IMR-90 (cell line): ENCODE data around the gene PPP1CA. TPM values are rescaled to one million over a fixed set of nuclear protein-coding genes. Genes with fewer than 3 reads are reported as not detected.

ENCODE experiments used
- ATAC-seq: fragments of 200-7000 bp; cut with Tn5 transposase; 2 replicates; pipeline ENCODE4 v1.9.1; 2020; ENCODE audit warnings: low read depth, mild to moderate bottlenecking, moderate library complexity
- BruUV-seq: library from RNA; stranded (reverse); fragments of 400-500 nt; replicated peaks from 2 replicates; lab custom pipeline; 2021; lab: Mats Ljungman, UMichigan
- CTCF ChIA-PET: fragments of 300-600 bp; formaldehyde crosslinking; extraction: SDS; loops from one replicate; lab custom pipeline; 2021; ENCODE audit warnings: antibody characterized with exemption; lab: Yijun Ruan, JAX
- POLR2A ChIA-PET: fragments of 300-600 bp; sonication (Branson Sonifier 250); formaldehyde crosslinking; loops from one replicate; lab custom pipeline; 2022; ENCODE audit warnings: antibody characterized with exemption; ENCODE audit not compliant: unreplicated experiment; lab: Charles Lee
- DNase-seq: peaks from one replicate; pipeline ENCODE4 v3.0.0; 2013
- H2AFZ ChIP-seq: replicated peaks from 2 replicates; pipeline ENCODE3; 2013; ENCODE audit warnings: low read length, mild to moderate bottlenecking; ENCODE audit not compliant: poor library complexity
- H2AK5ac ChIP-seq: 2 replicates; pipeline ENCODE4 v1.6.1; 2013; ENCODE audit warnings: low read depth, low read length, inconsistent platforms
- H2AK9ac ChIP-seq: replicated peaks from 2 replicates; pipeline ENCODE3; 2013; ENCODE audit warnings: mild to moderate bottlenecking, low read depth, low read length, moderate library complexity; ENCODE audit not compliant: poor library complexity
- H2BK120ac ChIP-seq: 2 replicates; pipeline ENCODE4 v1.6.1; 2013; ENCODE audit warnings: low read depth, low read length, inconsistent platforms
- H2BK15ac ChIP-seq: 3 replicates; pipeline ENCODE4 v1.6.1; 2013; ENCODE audit warnings: low read depth, low read length, inconsistent platforms
- H2BK20ac ChIP-seq: 2 replicates; pipeline ENCODE4 v1.6.1; 2013; ENCODE audit warnings: low read depth, mild to moderate bottlenecking, inconsistent platforms, low read length, moderate library complexity
- H2BK5ac ChIP-seq: 2 replicates; pipeline ENCODE4 v1.6.1; 2013; ENCODE audit warnings: mild to moderate bottlenecking, low read depth, low read length, inconsistent platforms; ENCODE audit not compliant: poor library complexity, severe bottlenecking
- H3K14ac ChIP-seq: replicated peaks from 2 replicates; pipeline ENCODE4 v1.6.1; 2013; ENCODE audit warnings: low read depth, low read length, inconsistent platforms
- H3K18ac ChIP-seq: 2 replicates; pipeline ENCODE4 v1.6.1; 2013; ENCODE audit warnings: low read depth, low read length, control low read depth
- H3K23ac ChIP-seq: 2 replicates; pipeline ENCODE4 v1.6.1; 2013; ENCODE audit warnings: low read depth, low read length, inconsistent platforms
- H3K27ac ChIP-seq: 2 replicates; pipeline ENCODE4 v1.5.1; 2013; ENCODE audit warnings: mild to moderate bottlenecking, control low read depth, low read length; ENCODE audit not compliant: insufficient read depth
- H3K27me3 ChIP-seq: 2 replicates; pipeline ENCODE4 v1.6.1; 2013; ENCODE audit warnings: low read length; ENCODE audit not compliant: control insufficient read depth, insufficient read depth
- H3K36me3 ChIP-seq: 2 replicates; pipeline ENCODE4 v1.6.1; 2013; ENCODE audit warnings: low read length, mixed read lengths; ENCODE audit not compliant: control insufficient read depth, insufficient read depth
- H3K4ac ChIP-seq: 2 replicates; pipeline ENCODE4 v1.6.1; 2013; ENCODE audit warnings: low read depth, low read length, inconsistent platforms
- H3K4me1 ChIP-seq: 2 replicates; pipeline ENCODE4 v1.6.1; 2013; ENCODE audit warnings: low read length, mixed read lengths; ENCODE audit not compliant: control insufficient read depth, insufficient read depth
- H3K4me2 ChIP-seq: 2 replicates; pipeline ENCODE4 v1.6.1; 2013; ENCODE audit warnings: low read depth, mild to moderate bottlenecking, control low read depth, low read length, moderate library complexity
- H3K4me3 ChIP-seq: 2 replicates; pipeline ENCODE4 v1.5.1; 2013; ENCODE audit warnings: low read depth, mild to moderate bottlenecking, control low read depth, low read length, moderate library complexity; ENCODE audit not compliant: insufficient read depth
- H3K56ac ChIP-seq: 2 replicates; pipeline ENCODE4 v1.6.1; 2013; ENCODE audit warnings: low read length, inconsistent platforms; ENCODE audit not compliant: insufficient read depth; ENCODE audit errors: extremely low read depth
- H3K79me1 ChIP-seq, 2 experiments: 2 replicates each; pipeline ENCODE4 v1.6.1; 2013; ENCODE audit warnings: low read length in 2 of 2, inconsistent platforms in 1 of 2, low read depth in 1 of 2
- H3K9ac ChIP-seq: 2 replicates; pipeline ENCODE4 v1.6.1; 2013; ENCODE audit warnings: low read depth, low read length, control low read depth
- H3K9me1 ChIP-seq: 2 replicates; pipeline ENCODE4 v1.6.1; 2013; ENCODE audit warnings: low read length, inconsistent platforms; ENCODE audit not compliant: insufficient read depth
- H3K9me3 ChIP-seq: 2 replicates; pipeline ENCODE4 v1.6.1; 2013; ENCODE audit warnings: low read length; ENCODE audit not compliant: control insufficient read depth, insufficient read depth
- H4K20me1 ChIP-seq: 2 replicates; pipeline ENCODE4 v1.6.1; 2013; ENCODE audit warnings: low read length, inconsistent platforms; ENCODE audit not compliant: insufficient read depth
- H4K5ac ChIP-seq: 2 replicates; pipeline ENCODE4 v1.6.1; 2013; ENCODE audit warnings: mild to moderate bottlenecking, low read depth, low read length, control low read depth
- H4K8ac ChIP-seq, 2 experiments: 2 replicates each; pipeline ENCODE4 v1.6.1; 2013; ENCODE audit warnings: low read depth in 2 of 2, low read length in 2 of 2, control low read depth in 1 of 2, inconsistent platforms in 1 of 2
- H4K91ac ChIP-seq: 2 replicates; pipeline ENCODE4 v1.6.1; 2013; ENCODE audit warnings: low read depth, low read length, inconsistent platforms; ENCODE audit not compliant: insufficient read depth
- BHLHE40 ChIP-seq: fragments of 150-350 bp; IDR thresholded peaks from 2 replicates; pipeline ENCODE4 v1.6.1; 2016; ENCODE audit warnings: mild to moderate bottlenecking, low read depth, low read length
- CEBPB ChIP-seq: IDR thresholded peaks from 2 replicates; pipeline ENCODE4 v1.6.1; 2012; ENCODE audit warnings: low read depth, low read length, improper control_type of control experiment
- CHD1 ChIP-seq: IDR thresholded peaks from 2 replicates; pipeline ENCODE4 v1.6.1; 2012; ENCODE audit warnings: low read depth, low read length, improper control_type of control experiment
- FOS ChIP-seq: fragments of 150-350 bp; IDR thresholded peaks from 2 replicates; pipeline ENCODE4 v1.6.1; 2016; ENCODE audit warnings: low read depth, low read length
- MAFK ChIP-seq: IDR thresholded peaks from 2 replicates; pipeline ENCODE4 v1.6.1; 2012; ENCODE audit warnings: low read depth, low read length, improper control_type of control experiment
- MAZ ChIP-seq: IDR thresholded peaks from 2 replicates; pipeline ENCODE4 v1.6.1; 2012; ENCODE audit warnings: low read depth, mild to moderate bottlenecking, low read length, improper control_type of control experiment, moderate library complexity, borderline replicate concordance
- MXI1 ChIP-seq: IDR thresholded peaks from 2 replicates; pipeline ENCODE4 v1.6.1; 2012; ENCODE audit warnings: low read depth, mild to moderate bottlenecking, low read length, moderate library complexity, borderline replicate concordance
- NFE2L2 ChIP-seq: fragments of 150-350 bp; IDR thresholded peaks from 2 replicates; pipeline ENCODE4 v1.6.1; 2016; ENCODE audit warnings: low read depth, mild to moderate bottlenecking, low read length
- POLR2A ChIP-seq: IDR thresholded peaks from 2 replicates; pipeline ENCODE4 v1.6.1; 2012; ENCODE audit warnings: mild to moderate bottlenecking, low read depth, low read length
- RCOR1 ChIP-seq: IDR thresholded peaks from 2 replicates; pipeline ENCODE4 v1.6.1; 2012; ENCODE audit warnings: mild to moderate bottlenecking, low read length, improper control_type of control experiment; ENCODE audit not compliant: insufficient replicate concordance
- RFX5 ChIP-seq: IDR thresholded peaks from 2 replicates; pipeline ENCODE4 v1.8.0; 2012; ENCODE audit warnings: low read depth, mild to moderate bottlenecking, low read length, moderate library complexity
- WGBS, 2 experiments: methylation state at CpG; one replicate each; pipeline versions ENCODE4 v1.1.5 to v1.1.7; 2013; ENCODE audit warnings: missing lambda C conversion rate in 2 of 2; ENCODE audit not compliant: insufficient read length in 1 of 2; ENCODE audit errors: extremely low coverage in 2 of 2; 5-methylcytosine and 5-hydroxymethylcytosine counted together
- dilution Hi-C: fragments of 300-500 bp; cut with HindIII; formaldehyde crosslinking; loops from one replicate; pipeline ENCODE4 v1.14.3; 2018; ENCODE audit warnings: low sequenced_read_pairs; ENCODE audit not compliant: unreplicated experiment
- in situ Hi-C: fragments of 300-500 bp; cut with MboI; formaldehyde crosslinking; loops from 3 replicates; pipeline ENCODE4 v1.14.3; 2019; ENCODE audit warnings: low sequenced_read_pairs, inconsistent platforms, mixed read lengths
- intact Hi-C: fragments of 100-400 bp; cut with micrococcal nuclease; formaldehyde crosslinking; loops from 2 replicates; pipeline ENCODE4 v1.10.0; 2022
- polyA plus RNA-seq, 3 experiments: library from polyadenylated mRNA; depleted of rRNA; stranded (reverse); fragments of >200 nt; gene quantifications; 2 replicates each; pipeline ENCODE4 v1.2.3, GENCODE V29; 2012; ENCODE audit warnings: low replicate concordance in 1 of 3
- total RNA-seq: library from RNA; depleted of rRNA; stranded (reverse); fragments of >200 nt; gene quantifications from 2 replicates; pipeline ENCODE4 v1.2.3, GENCODE V29; 2012
- TF ChIP-seq, protein P1 (sequence below): conservative IDR thresholded peaks from 2 replicates; pipeline ENCODE4 v1.5.1; 2012; ENCODE audit warnings: mild to moderate bottlenecking, low read depth, low read length, improper control_type of control experiment

The PPP1CA gene
- total and polyA plus RNA-seq, 2 of the 4 experiments (the other 2 are of a cell fraction): 228 to 313 TPM

- H2AK9ac ChIP-seq: peak overlapping the region; percentile 99
- H3K9ac ChIP-seq: peak overlapping the region; percentile 86
- no peaks in the 10 kb centered on the region for H3K9me3 ChIP-seq
- TF ChIP-seq POLR2A (no peak; the same call in 1 of the 2 replicates), CEBPB (no peak), MXI1 (no peak), RFX5 (no peak), NFE2L2 (no peak), MAFK (no peak), FOS (no peak), MAZ (no peak), CHD1 (no peak), RCOR1 (no peak), BHLHE40 (no peak)
- TF ChIP-seq, protein P1, sequence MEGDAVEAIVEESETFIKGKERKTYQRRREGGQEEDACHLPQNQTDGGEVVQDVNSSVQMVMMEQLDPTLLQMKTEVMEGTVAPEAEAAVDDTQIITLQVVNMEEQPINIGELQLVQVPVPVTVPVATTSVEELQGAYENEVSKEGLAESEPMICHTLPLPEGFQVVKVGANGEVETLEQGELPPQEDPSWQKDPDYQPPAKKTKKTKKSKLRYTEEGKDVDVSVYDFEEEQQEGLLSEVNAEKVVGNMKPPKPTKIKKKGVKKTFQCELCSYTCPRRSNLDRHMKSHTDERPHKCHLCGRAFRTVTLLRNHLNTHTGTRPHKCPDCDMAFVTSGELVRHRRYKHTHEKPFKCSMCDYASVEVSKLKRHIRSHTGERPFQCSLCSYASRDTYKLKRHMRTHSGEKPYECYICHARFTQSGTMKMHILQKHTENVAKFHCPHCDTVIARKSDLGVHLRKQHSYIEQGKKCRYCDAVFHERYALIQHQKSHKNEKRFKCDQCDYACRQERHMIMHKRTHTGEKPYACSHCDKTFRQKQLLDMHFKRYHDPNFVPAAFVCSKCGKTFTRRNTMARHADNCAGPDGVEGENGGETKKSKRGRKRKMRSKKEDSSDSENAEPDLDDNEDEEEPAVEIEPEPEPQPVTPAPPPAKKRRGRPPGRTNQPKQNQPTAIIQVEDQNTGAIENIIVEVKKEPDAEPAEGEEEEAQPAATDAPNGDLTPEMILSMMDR: no peak
- no peak overlapping the region for H3K18ac ChIP-seq
- no peak for ATAC-seq
- H3K14ac ChIP-seq: peak overlapping the region; percentile 88; the same call in 1 of the 2 replicates
- WGBS, 2 experiments: 0% methylated on average over 4 of the region's 15 CpGs; no CpG with 5 or more reads in 1 of the 2 experiments
- DNase-seq: no peak
- H3K9me1 ChIP-seq: no peaks in the 10 kb centered on the region; the same call in 1 of the 2 replicates
- peak overlapping the region; percentile 87 for H3K4me3 ChIP-seq
- H2AFZ ChIP-seq: peak overlapping the region; percentile 99
- dilution Hi-C loops (no loop called here), in situ Hi-C loops (no loop called here), intact Hi-C loops (no loop called here)
- ChIA-PET POLR2A (interaction anchor here (0.6 to 1.3 kb wide), 3 partner anchors 11 to 36 kb away, joined by 3 read pairs; partner anchors contain the start of gene PPP1CA), CTCF (no interaction called here)
- H3K56ac ChIP-seq: peak overlapping the region; percentile 79; the same call in 1 of the 2 replicates
- peaks cover 3% of the 10 kb centered on the region for H3K4me1 ChIP-seq
- H2BK120ac ChIP-seq: no peak overlapping the region
- H3K23ac ChIP-seq: peak overlapping the region; percentile 71; the same call in 1 of the 2 replicates
- peak overlapping the region; percentile 90; the same call in 1 of the 2 replicates for H3K4ac ChIP-seq
- no peak overlapping the region; the same call in 2 of the 3 replicates for H2BK15ac ChIP-seq
- peaks cover 2% of the 10 kb centered on the region; the same call in 1 of the 2 replicates for H3K36me3 ChIP-seq
- H4K91ac ChIP-seq: no peak overlapping the region
- H3K27ac ChIP-seq: peak overlapping the region; percentile 92
- peak overlapping the region; percentile 83 to 85; a peak in 3 of 4 replicates for H4K8ac ChIP-seq
- no peak overlapping the region for H2BK20ac ChIP-seq
- peak overlapping the region; percentile 74 for H2BK5ac ChIP-seq
- H3K27me3 ChIP-seq: no peaks in the 10 kb centered on the region; the same call in 1 of the 2 replicates
- no peak overlapping the region for H2AK5ac ChIP-seq
- peak overlapping the region; percentile 0; the same call in 1 of the 2 replicates for H4K5ac ChIP-seq
- H4K20me1 ChIP-seq: peaks cover 5% of the 10 kb centered on the region; the same call in 1 of the 2 replicates
- no TSS peak for BruUV-seq
- peaks cover 10 to 30% of the 10 kb centered on the region in 2 experiments; a peak in 3 of 4 replicates for H3K79me1 ChIP-seq
- peak overlapping the region; percentile 87 for H3K4me2 ChIP-seq
These were observed 10.7 kb downstream of the PPP1CA start for GRCh38 chr11:67390947-67391303.
